ENCODE data around the gene BRME1. TPM values are rescaled to one million over a fixed set of nuclear protein-coding genes. Genes with fewer than 3 reads are reported as not detected.

The BRME1 gene
- total RNA-seq, 4 donors from 2014 or later, result 1.9 to 2.4 (median 2.2) TPM; not detected in 1

DNA sequence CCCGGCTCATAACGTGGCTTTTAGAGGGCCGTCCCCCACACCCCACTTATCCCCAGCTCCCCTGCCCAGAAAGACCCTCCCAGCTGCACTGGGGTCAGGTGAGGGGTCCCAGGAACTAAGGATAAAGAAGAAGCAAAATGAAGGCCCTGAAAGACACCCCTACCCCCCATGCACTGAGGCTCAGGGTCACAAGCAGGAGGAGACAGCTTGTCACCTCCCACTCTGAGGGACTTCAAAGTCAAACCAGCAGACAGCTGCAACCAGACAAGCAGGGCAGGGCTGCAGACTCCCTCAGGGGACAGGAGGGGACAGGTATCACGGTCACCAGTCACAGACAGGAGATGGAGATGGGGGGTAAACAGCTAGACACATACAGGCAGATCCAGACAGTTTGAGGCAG, 35.0 kb downstream of the BRME1 start:
- WGBS, 2 donors (ENCODE audit: low coverage in 1 of 2), result 83% methylated on average over 1 of the region's 4 CpGs
- Histone ChIP-seq H3K9me3 (no peaks in the 10 kb centered on the region), H3K36me3 (no peaks in the 10 kb centered on the region), H3K4me3 (no peak overlapping the region), H3K27ac (no peak overlapping the region), H3K27me3 (peaks cover 16% of the 10 kb centered on the region), H3K4me1 (peaks cover 0 to 22% (median 9%) of the 10 kb centered on the region in 3 donors)
- TF ChIP-seq POLR2A (IDR thresholded peaks at IDR 0.05) (no peak), POLR2AphosphoS5 (IDR thresholded peaks at IDR 0.05) (no peak), EP300 (IDR thresholded peaks at IDR 0.05) (no peak)
- TF ChIP-seq, protein P1, sequence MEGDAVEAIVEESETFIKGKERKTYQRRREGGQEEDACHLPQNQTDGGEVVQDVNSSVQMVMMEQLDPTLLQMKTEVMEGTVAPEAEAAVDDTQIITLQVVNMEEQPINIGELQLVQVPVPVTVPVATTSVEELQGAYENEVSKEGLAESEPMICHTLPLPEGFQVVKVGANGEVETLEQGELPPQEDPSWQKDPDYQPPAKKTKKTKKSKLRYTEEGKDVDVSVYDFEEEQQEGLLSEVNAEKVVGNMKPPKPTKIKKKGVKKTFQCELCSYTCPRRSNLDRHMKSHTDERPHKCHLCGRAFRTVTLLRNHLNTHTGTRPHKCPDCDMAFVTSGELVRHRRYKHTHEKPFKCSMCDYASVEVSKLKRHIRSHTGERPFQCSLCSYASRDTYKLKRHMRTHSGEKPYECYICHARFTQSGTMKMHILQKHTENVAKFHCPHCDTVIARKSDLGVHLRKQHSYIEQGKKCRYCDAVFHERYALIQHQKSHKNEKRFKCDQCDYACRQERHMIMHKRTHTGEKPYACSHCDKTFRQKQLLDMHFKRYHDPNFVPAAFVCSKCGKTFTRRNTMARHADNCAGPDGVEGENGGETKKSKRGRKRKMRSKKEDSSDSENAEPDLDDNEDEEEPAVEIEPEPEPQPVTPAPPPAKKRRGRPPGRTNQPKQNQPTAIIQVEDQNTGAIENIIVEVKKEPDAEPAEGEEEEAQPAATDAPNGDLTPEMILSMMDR (IDR thresholded peaks at IDR 0.05), result no peak
- no peak for ATAC-seq

DNA sequence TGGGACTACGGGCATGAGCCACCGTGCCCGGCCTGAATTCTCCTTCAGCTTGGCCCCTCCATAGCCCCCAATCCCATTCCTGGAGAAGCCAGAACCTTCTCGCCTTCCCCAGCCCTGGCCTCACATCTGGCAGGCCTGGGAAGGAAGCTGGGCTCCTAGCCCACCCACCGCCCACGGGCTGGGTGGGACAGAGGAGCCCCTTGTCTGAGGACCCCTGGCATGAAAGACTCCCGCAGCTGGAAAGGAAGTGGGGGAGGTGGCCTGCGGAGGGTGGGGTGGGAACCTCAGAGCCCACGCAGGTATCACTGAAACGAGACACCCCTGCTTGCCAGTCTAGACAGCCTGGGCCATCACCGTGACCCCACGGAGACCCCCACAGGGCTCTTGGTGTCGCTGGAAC, 36.6 kb downstream of the BRME1 start:
- 30 to 100% methylated on average over 2 of the region's 13 CpGs for WGBS, 2 donors (ENCODE audit: low coverage in 1 of 2)
- Histone ChIP-seq H3K27me3 (peaks cover 16% of the 10 kb centered on the region), H3K4me1 (peaks cover 0 to 34% (median 9%) of the 10 kb centered on the region in 3 donors), H3K27ac (no peak overlapping the region), H3K9me3 (no peaks in the 10 kb centered on the region), H3K4me3 (no peak overlapping the region), H3K36me3 (no peaks in the 10 kb centered on the region)
- ATAC-seq, result no peak
- TF ChIP-seq POLR2A (IDR thresholded peaks at IDR 0.05) (no peak), EP300 (IDR thresholded peaks at IDR 0.05) (no peak), POLR2AphosphoS5 (IDR thresholded peaks at IDR 0.05) (no peak)
- TF ChIP-seq, protein P1 (IDR thresholded peaks at IDR 0.05), result no peak

DNA sequence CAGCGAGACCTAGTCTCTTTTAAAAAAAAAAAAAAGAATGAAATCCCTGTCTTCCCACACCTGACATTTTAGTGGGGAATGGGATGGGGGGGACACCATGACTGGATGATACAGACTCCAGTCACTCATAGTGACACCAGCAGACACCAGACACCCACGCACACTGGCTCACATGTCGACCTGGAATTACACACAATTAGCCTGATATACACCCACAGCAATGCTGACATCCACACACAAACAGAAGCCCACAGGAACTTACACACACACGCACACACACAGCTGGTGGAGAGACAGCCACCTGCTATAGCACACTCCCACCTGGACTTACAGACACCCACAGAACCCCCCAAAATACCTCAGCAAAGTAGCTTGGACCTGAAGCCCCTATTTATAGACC, 37.3 kb downstream of the BRME1 start:
- Histone ChIP-seq H3K27me3 (peaks cover 13% of the 10 kb centered on the region), H3K27ac (no peak overlapping the region), H3K36me3 (no peaks in the 10 kb centered on the region), H3K4me3 (no peak overlapping the region), H3K4me1 (peaks cover 0 to 39% (median 9%) of the 10 kb centered on the region in 3 donors), H3K9me3 (no peaks in the 10 kb centered on the region)
- no peak for ATAC-seq
- no peak for TF ChIP-seq POLR2AphosphoS5 (IDR thresholded peaks at IDR 0.05)
- TF ChIP-seq EP300 (IDR thresholded peaks at IDR 0.05), result no peak
- TF ChIP-seq, protein P1 (IDR thresholded peaks at IDR 0.05), result no peak
- no peak for TF ChIP-seq POLR2A (IDR thresholded peaks at IDR 0.05)
- 81 to 93% methylated on average over 4 of the region's 4 CpGs for WGBS, 2 donors (ENCODE audit: low coverage in 1 of 2)

DNA sequence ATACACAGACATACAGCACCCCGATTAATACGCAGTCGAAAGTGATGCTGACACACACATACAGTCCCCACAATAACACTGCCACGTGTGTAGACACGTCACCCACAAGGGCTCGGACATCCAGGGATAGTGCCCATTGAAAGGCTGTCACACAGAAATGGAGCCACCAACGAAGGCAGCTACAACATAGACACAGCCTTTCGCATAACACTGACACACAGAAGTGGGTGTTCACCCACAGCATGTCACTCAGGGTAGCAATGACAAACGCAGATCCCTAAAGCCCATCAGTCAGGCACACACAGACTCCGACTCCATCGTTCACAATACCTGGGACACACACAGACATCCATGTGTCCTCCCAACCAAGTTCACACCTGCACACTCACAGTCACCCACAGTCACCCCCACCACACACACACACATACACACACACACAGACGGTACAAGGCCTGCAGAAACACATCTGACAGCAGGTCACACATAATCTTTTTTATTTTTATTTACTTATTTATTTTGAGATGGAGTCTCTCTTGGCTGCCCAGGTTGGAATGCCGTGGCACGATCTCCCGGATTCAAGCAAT, 39.4 kb downstream of the BRME1 start:
- ATAC-seq, result no peak
- 72 to 73% methylated on average over 5 to 9 of the region's 15 CpGs for WGBS, 2 donors (ENCODE audit: low coverage in 1 of 2)

More for the DNA sequence above, 39.4 kb downstream of the BRME1 start:
- Histone ChIP-seq H3K27ac (peak overlapping the region in 3 of 4 donors; percentile 89 to 91 (median 89)), H3K4me1 (peaks cover 0 to 39% (median 10%) of the 10 kb centered on the region in 3 donors), H3K27me3 (no peaks in the 10 kb centered on the region), H3K36me3 (no peaks in the 10 kb centered on the region), H3K9me3 (no peaks in the 10 kb centered on the region), H3K4me3 (peak overlapping the region in 1 of 2 donors; percentile 85)
- TF ChIP-seq EP300 (IDR thresholded peaks at IDR 0.05), result no peak
- no peak for TF ChIP-seq POLR2AphosphoS5 (IDR thresholded peaks at IDR 0.05)
- TF ChIP-seq, protein P1 (IDR thresholded peaks at IDR 0.05), result no peak
- TF ChIP-seq POLR2A (IDR thresholded peaks at IDR 0.05), result no peak
